Measurements from ENCODE around the gene LYPD5.
"Not testable (repeated sequence)": the region's sequence is repeated elsewhere in the genome, so short reads cannot be mapped to it uniquely, and the experiment has no call there.

Gene LYPD5

DNA sequence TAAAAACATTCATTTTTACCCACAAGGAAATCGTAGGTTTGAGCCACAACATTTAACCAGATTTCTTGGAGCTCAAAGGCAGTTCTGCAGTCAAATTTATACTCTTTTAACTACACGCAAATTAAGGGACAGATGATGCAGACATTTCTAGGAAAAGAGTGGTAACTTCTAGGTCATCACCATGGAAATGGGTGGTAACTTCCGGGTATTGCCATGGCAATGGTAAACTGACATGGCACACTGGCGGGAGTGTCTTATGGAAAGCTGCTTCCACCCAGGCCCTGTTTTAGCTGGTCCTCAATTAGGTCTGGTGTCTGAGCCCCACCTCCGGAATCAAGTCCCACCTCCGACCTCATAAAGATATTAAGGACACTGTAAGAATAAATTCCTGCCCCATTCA lies 10.4 kb upstream of the LYPD5 start:
- TF ChIP-seq, protein P1, sequence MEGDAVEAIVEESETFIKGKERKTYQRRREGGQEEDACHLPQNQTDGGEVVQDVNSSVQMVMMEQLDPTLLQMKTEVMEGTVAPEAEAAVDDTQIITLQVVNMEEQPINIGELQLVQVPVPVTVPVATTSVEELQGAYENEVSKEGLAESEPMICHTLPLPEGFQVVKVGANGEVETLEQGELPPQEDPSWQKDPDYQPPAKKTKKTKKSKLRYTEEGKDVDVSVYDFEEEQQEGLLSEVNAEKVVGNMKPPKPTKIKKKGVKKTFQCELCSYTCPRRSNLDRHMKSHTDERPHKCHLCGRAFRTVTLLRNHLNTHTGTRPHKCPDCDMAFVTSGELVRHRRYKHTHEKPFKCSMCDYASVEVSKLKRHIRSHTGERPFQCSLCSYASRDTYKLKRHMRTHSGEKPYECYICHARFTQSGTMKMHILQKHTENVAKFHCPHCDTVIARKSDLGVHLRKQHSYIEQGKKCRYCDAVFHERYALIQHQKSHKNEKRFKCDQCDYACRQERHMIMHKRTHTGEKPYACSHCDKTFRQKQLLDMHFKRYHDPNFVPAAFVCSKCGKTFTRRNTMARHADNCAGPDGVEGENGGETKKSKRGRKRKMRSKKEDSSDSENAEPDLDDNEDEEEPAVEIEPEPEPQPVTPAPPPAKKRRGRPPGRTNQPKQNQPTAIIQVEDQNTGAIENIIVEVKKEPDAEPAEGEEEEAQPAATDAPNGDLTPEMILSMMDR (conservative IDR thresholded peaks at IDR 0.05; ENCODE audit: low read length): no peak
- DNase-seq (ENCODE audit: low read depth): no peak
- H3K4me3 ChIP-seq (ENCODE audit: low read length): no peak overlapping the region

GRCh38 chr19:43812259-43812658 lies 10.0 kb upstream of the LYPD5 start:
- no peak for DNase-seq (ENCODE audit: low read depth)
- no peak overlapping the region for H3K4me3 ChIP-seq (ENCODE audit: low read length)
- TF ChIP-seq, protein P1 (conservative IDR thresholded peaks at IDR 0.05; ENCODE audit: low read length): no peak

DNA sequence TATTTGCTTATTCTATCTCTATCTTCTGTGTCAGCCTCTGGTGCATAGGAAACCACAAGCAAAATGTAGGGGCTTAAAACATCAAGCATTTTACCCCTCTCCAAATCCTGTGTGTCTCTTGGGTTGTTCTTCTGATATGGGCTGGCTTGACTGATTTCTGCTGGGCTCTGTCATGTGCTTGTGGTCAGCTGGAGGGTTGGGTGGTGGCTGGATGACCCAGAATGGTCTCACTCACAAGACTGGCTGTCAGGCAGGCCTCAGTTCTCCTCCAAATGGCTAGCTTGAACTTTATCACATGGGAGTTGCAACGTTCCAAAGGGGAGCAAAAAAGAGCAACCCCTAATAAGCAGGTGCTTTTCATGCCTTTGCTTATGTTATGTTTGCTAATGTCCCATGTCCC lies 9.6 kb upstream of the LYPD5 start:
- no peak for DNase-seq (ENCODE audit: low read depth)
- TF ChIP-seq, protein P1 (conservative IDR thresholded peaks at IDR 0.05; ENCODE audit: low read length): no peak
- no peak overlapping the region for H3K4me3 ChIP-seq (ENCODE audit: low read length)

GRCh38 chr19:43809762-43810696 lies 7.8 kb upstream of the LYPD5 start:
- TF ChIP-seq, protein P1 (conservative IDR thresholded peaks at IDR 0.05; ENCODE audit: low read length): peak; percentile 67
- peak; percentile 67 for DNase-seq (ENCODE audit: low read depth)
- H3K4me3 ChIP-seq (ENCODE audit: low read length): no peak overlapping the region

DNA sequence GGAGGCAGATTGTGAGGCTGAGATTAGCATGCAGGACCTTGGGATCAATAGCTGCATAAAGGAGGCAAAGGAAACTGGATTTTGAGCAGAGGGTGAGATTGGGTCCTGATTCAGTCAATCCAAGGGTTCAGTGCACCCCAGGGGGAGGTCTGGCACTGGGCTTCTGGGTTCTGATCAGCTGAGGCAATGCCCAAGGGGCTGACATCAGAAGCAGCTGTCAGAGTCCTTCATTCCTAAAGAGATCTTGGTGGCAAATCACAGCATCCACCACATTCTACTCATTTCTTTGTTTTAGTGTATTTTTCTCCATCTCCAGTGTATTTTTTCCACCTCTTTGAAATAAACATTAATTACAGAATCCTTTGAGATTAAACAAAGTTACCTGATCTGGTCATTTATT lies 5.4 kb upstream of the LYPD5 start:
- no peak overlapping the region for H3K4me3 ChIP-seq (ENCODE audit: low read length)
- TF ChIP-seq, protein P1 (conservative IDR thresholded peaks at IDR 0.05; ENCODE audit: low read length): no peak
- DNase-seq (ENCODE audit: low read depth): no peak

DNA sequence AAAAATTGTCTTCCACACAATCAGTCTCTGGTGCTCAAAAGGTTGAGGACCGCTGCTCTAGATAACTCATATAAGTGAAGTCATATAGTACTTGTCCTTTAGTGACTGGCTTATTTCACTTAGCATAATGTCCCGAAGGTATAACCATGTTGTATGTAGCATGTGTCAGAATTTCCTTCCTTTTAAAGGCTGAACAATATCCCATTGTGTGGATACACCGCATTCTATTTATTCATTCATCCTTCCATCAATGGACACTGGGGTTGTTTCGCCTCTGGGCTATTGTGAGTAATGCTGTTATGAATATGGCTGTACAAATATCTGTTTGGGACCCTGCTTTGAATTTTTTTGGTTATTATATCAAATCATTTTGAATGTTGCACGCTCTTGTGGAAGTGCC lies 4.6 kb upstream of the LYPD5 start:
- no peak for DNase-seq (ENCODE audit: low read depth)
- TF ChIP-seq, protein P1 (conservative IDR thresholded peaks at IDR 0.05; ENCODE audit: low read length): no peak
- H3K4me3 ChIP-seq (ENCODE audit: low read length): no peak overlapping the region

- not testable (repeated sequence) for DNase-seq (ENCODE audit: low read depth); H3K4me3 ChIP-seq (ENCODE audit: low read length)
These were observed 4.2 kb upstream of the LYPD5 start for GRCh38 chr19:43806401-43806800.
